AG10803 (cell line): ENCODE results near the gene FLNB.
A peak's percentile ranks its signal among the peaks of the same experiment; 100 is the strongest.

Source experiments
- DNase-seq: peaks from one replicate; pipeline ENCODE4 v3.0.0; 2010; ENCODE audit warnings: low read depth
- H3K4me3 ChIP-seq: 2 replicates; pipeline ENCODE4 v1.5.1; 2011; ENCODE audit warnings: mild to moderate bottlenecking, low read length, control low read depth
- CTCF ChIP-seq: conservative IDR thresholded peaks from 2 replicates; pipeline ENCODE4 v1.5.1; 2011; ENCODE audit warnings: mild to moderate bottlenecking, low read length, control low read depth, inconsistent platforms

Gene FLNB

GRCh38 chr3:58169371-58169770 lies 161.1 kb downstream of the FLNB start:
- no peak for TF ChIP-seq CTCF
- no peak overlapping the region for H3K4me3 ChIP-seq
- no peak for DNase-seq

GRCh38 chr3:58170376-58170775 lies 162.2 kb downstream of the FLNB start:
- TF ChIP-seq CTCF: no peak
- no peak for DNase-seq
- no peak overlapping the region for H3K4me3 ChIP-seq

DNA sequence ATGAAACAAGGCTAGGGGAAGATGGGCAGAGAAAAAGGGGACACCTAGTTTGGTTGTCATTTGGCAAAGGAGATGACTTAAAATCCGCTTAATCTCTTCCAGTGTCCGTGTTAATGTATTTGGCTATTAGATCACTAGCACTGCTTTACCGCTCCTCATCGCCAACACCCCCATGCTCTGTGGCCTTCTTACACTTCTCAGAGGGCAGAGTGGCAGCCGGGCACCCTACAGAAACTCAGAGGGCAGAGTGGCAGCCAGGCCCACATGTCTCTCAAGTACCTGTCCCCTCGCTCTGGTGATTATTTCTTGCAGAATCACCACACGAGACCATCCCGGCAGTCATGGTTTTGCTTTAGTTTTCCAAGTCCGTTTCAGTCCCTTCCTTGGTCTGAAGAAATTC lies 162.9 kb downstream of the FLNB start:
- TF ChIP-seq CTCF: no peak
- no peak for DNase-seq
- H3K4me3 ChIP-seq: no peak overlapping the region

- no peak for DNase-seq
- no peak for TF ChIP-seq CTCF
- no peak overlapping the region for H3K4me3 ChIP-seq
These were observed 164.9 kb downstream of the FLNB start for GRCh38 chr3:58173029-58173668.

GRCh38 chr3:58173669-58174398 lies 165.6 kb downstream of the FLNB start:
- no peak overlapping the region for H3K4me3 ChIP-seq
- DNase-seq: no peak
- TF ChIP-seq CTCF: peak; percentile 12; the same call in 1 of the 2 replicates

- no peak overlapping the region for H3K4me3 ChIP-seq
- DNase-seq: no peak
- no peak for TF ChIP-seq CTCF
These were observed 166.9 kb downstream of the FLNB start for GRCh38 chr3:58175187-58175436.

- DNase-seq: peak; percentile 31
- TF ChIP-seq CTCF: no peak
These were observed 167.4 kb downstream of the FLNB start for GRCh38 chr3:58175437-58176184.

More at GRCh38 chr3:58175437-58176184, 167.4 kb downstream of the FLNB start:
- H3K4me3 ChIP-seq: no peak overlapping the region
